Stimulated activated CD8-positive, alpha-beta memory T cell treated with anti-CD3 and anti-CD28 coated beads, Interleukin-15, amount 100 ng/mL, for 48 hours (primary cell): ENCODE results near the gene CCN5.
"Not testable (repeated sequence)": the region's sequence is repeated elsewhere in the genome, so short reads cannot be mapped to it uniquely, and the experiment has no call there.

Experiments
- DNase-seq, 2 donors: peaks; one replicate each; pipeline ENCODE4 v3.0.0-alpha.2; 2020; ENCODE audit warnings: low read depth in 2 of 2

The CCN5 gene

DNA sequence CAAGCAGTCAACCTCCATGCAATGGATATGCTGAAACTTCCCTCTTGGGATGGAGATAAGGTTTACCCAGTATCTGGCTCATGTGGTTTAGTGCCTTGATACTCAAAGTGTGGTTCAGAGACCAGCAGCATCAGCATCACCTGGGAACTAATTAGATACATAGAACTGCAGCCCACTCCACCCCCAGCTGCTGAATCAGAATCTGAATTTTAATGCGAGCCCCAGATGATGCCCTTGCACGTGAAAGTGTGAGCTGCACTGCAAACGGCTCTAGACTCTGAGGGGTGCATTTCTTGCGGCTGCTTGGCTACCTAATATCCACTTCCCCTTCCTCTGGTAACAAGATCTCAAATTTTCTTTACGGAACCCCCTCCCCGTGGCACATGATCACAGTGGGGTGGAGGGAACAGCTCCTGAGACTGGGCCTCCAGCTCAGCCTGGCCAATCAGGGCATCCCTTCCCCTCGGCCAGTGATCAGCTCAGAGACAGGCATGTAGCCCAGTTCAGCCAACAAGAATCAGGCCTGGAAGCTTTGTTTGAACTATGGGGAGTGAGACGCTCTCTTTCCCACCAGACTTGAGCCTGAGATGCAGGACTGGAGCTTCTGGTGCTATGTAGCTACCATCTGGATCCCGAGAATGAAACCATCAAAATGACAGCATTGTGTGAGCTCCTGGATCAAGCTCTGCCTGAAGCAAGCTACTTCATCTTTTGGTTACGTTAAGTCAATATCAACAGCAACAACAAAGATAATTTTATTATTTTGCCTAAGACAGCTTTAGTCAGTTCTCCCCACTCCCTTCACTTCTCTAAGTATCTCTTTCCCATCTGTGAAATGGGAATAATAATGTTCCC is 43.3 kb downstream of the CCN5 start:
- DNase-seq, result no peak

DNA sequence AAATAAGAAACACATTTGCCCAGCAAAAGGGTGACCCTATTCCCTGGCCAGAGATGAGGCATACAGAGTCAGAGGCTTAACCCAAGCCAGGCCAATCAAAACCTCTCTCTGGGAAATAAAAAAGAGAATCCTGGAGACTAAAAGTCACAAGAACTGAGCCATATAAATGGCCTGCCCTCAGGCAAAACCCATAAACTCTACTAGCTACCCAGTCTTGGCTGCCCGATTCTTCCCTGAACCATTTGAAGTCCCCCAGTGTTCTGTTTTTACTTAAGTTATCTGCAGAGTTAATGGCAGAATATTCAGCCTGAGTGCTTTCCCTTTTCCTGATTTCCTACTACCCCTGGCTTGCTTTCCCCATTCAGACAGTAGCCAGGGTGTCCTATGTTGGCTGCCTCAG is 44.4 kb downstream of the CCN5 start:
- DNase-seq, result no peak

DNA sequence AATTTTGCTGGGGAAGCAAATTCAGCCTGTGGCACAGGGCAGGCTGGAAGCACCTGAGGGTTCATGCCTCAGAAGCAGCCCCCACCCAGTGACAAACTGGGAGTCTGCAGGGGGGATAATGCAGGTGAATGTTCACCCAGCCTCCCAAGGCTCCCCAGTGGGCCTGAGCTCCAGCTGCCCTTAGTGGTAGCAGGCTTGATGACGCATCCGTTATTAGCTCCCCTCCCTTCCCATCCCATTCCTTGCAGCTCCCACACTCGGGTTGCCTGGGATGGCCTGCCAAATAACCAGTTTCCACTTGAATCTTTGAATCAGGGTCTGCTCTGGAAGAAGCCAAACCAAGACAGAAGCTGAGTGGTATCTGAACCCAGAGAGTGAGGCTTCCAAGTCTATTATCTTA is 46.3 kb downstream of the CCN5 start:
- no peak for DNase-seq

DNA sequence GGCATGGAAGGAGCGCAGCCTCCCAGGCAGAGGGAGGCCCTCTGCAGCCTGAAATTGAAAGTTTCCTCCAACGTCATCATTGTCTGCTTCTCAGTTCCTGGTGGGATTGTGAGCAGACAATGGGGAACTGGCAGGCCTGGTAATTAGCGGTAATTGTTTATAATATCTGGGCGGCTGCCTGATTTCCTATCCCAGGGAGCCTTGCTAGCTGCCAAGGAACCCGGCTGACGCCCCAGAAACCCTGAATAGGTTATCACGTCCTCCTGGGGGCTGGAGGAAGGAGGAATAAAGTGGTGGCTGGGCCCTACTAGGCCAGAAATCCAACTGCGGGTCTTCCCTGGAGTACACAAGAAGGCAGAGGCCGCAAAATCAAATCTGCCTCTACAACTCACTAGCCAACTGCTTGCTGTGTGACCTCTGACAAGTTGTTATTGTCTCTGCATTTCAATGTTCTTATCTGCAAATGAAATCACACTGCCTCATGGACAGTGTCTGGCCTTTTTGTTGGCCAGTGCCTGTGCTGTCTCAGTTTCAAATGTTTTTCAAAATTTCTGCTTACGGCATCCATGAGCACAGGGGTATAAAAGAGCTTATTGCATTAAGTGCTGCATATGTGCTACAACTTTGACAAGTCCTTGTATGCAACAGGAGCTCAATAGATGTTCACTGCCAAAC is 47.4 kb downstream of the CCN5 start:
- DNase-seq, result no peak

DNA sequence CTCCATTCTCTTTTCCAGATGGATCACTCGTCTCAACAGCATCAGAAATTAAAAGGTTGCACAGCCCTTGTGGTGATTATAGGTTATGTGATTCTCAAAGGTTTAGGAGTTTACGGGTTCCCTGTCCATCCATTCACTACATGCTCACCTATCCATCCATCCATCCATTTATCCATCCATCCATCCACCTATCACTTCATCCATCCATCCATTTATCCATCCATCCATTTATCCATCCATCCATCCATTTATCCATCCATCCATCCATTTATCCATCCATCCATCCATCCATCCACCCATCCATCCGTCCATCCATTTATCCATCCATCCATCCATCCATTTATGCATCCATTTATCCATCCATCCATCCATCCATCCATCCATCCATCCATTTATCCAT is 48.6 kb downstream of the CCN5 start:
- DNase-seq, result not testable (repeated sequence)

DNA sequence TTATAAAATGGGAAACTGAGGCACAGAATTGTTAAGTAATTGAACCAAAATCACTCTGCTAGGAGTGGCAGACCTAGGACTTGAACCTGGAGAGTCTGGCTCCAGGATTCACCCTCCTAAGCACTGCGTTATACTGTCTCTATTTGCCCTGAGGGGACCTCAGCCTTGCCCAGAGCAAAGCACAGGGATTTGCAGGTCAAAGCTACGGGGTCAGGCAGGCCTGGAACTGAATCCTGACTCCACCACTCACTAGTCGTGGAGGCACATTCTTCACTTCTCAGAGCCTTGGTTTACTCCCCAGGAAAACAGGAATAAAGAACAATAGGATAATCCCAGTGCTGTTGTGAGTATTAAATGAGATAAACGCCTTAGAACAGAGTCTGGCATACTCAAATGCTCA is 49.9 kb downstream of the CCN5 start:
- no peak for DNase-seq

DNA sequence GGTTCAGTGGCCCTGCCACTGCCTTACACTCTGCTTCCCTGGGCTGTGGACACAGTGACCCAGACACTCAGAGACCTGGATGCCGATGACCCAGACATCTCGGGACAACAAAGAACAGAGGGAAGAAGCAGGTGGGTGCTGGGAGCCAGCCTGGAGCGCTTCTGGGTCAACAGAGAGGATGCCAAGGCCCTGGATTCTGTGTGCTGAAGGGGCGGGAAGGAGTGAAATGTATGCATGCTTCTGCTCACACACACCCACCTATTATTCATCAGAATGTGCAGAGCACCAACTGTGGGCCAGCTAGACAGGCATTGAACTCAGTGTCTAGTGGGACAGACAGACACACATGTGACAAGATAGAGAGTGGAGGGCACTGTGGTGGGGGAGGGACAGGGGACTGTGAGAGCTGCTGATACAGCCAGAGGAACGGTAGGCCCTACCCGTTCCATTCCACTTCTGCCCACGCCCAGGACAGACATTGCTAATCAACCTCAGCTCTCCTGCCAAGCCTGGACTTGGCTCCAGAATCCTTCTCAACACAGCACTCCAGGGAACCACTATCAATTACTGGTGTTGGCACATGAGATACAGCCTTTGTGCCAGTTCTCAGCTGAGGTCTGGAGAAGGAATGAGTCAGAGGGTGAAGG is 50.7 kb downstream of the CCN5 start:
- no peak for DNase-seq

DNA sequence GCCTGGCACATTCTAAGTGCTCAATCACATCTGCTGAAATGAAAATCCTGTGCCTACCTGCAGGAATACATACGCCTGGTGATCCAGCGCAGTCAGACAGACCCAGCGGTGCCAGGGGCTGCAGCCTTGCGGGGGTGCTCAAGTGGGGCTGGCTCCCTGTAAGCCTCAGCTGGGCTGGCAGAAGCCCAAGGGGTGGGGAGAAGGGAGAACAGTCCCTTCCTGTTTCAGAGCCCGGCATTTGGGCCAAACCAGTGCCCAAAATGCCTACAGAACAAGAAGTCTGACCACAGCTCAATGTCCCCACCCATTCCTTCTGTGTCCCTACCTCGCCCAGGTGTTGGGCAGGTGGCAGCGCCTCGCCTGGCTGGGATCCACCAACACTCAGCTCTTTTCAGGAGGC is 53.1 kb downstream of the CCN5 start:
- DNase-seq, result no peak

DNA sequence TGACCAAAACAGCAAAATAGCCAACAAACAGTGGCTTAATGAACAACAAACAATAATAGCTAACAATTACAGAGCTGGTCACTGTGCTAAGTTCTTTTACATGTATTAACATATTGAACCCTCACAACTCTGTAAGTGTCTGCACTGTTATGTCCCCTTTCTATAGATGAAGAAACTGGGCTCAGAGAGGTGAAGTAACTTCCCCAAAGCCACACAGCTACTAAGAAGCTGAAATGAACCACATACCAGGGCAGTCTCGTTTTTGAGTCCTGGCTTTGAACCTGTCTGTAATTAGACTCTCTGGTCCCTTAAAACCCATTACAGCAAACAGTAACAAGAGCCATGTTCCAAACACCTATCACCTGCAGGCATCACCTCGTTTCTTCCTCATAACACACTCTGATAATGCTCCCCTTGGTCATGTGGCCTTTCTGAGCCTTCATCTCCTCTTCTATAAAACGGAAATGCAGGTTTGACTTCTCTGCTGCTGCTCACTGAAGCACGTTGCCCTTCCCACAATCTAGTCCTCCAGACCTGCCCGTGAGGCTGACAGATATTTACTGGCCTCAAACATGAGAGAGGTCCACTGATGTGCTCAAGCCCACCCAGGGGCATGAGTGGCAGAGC is 53.8 kb downstream of the CCN5 start:
- no peak for DNase-seq

DNA sequence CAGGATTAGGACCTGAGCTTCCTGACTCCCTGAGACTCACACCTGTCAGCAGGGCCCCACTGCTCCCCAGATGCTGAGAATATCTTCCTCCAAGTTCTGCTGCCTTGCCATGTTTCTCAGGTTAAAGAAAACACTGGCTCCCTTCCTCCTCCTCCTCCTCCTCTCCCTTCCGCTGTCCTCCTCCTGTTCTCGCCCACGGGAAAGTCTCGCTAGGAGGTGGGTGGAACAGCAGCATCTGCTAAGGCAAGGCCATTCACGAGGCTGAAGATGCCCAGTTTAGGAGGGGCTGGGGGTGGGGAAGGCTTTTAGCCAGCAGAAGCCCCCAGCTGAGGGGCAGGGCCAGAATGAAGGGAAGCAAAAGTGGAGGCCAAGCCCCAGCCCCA is 54.3 kb downstream of the CCN5 start:
- DNase-seq, result no peak

DNA sequence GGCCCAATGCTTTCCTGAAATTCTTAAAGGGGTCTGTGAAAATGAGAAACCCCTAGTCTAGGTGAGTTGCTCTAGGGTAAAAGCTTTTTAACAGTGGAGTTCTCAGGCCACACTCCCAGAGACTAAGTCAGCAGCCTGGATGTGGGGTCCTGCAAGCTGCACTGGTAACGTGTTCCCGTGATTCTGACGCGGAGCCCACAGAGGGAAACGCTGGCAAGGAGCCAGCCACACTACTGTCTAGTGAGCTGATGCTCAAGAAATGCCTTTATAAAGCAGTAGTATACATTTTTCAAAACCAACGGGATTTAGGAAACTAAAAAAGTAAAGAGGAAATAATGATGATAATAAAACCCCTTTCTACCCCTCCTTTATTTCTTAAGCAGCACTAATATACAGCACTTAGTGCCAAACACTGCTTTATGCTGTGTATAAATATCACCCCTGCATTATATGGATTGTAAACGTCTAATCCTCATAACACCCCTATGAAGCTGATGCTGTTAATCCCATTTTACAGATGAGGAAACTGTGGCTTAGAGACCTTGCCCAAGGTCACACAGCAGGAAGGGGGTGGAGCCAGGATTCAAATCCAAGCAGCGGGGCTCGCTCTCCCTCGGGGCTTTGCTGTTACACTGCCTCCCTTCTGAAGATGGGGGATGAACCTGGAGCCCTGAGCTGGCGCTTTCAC is 55.5 kb downstream of the CCN5 start:
- DNase-seq, result no peak

DNA sequence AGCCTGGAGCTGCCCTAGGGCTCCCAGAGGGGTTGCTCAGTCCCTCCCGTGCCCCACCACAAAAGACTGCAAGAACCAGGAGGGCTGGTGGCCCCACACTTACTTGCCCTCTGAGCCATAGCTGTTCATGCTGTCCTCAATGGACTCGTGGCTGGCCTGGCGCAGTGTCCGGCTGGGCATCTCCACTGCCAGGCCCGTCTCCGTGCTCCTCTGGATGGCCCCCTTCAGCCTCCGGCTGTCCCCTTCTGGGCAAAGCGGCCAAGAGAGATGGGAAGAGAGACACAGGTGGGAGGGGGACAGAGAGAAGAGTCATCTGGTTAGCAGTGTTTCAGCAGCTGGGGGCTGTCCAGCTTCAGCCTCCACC is 56.0 kb downstream of the CCN5 start:
- DNase-seq, result no peak

DNA sequence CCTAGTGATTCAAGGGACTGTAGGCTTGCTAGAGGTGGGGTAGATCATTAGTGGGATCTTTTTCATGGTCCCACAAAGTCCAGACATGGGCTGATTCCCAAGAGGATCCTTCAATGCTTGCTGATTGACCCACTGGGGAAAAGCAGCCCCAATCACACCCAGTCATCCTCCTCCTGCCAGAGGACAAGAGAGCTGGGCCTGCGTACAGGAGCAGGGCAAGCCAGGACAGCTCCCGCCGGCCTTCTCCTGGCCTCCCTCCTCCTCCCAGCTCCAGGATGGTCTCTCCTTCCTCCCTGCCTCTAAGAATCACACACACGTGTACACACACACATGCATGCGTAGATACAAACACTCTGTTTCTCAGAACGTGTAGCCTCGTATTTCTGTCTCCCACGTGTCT is 57.5 kb downstream of the CCN5 start:
- no peak for DNase-seq

DNA sequence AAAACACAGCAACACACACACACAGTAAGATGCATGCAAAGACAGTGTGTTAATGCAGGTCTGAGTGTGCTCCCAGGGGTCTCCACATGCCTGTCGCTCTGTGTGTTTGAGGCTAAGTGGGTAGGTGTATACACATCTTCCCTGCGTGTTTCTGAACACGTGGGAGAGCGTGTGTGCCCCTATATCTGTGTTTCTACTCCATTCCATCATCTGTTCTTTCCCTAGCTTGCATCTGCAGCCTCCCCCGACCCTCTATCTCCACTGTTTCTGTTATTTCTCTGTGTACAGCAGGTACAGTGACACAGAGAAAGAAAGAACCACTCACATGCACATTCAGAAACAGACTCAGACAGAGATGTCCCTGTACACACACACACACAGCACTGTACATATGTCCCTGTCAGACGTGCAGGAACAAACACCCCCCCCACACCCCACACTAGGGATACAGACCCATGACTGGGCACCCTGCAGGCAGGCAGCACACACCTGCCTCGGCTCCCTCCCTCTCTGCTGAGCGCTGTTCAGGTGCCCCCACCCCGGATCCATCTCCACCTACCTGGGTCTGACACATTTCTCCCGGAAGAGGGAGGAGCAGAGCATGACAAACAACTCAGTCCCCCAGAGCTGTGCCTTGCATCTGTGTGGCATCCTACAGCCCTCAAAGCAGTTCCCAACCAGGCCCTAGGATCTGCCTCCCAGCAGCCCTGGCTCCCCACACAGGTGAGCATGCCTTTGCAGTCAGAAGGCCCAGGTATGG is 58.1 kb downstream of the CCN5 start:
- DNase-seq, result no peak

DNA sequence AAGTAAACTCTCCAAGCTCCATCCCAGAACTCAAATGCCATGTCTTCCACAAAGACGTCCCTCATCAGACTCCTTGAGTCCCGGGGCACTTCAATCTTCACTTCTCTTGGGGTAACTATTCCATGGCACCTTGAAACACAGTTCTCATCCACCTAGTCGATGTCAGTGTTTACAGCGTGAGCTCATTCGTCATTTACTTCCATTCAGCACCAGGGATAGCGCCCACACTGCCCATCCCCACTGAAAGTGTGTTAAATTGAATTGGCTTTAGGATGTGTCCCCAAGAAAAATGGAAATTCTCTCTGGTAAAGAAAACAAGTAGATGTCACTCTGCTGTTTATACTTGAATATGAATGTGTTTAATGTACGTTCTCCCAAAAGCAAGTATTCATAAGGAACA is 61.8 kb downstream of the CCN5 start:
- DNase-seq, result no peak
